HG03354 (cell line): ENCODE measurements around the gene VAV1.
"Not testable (repeated sequence)": the region's sequence is repeated elsewhere in the genome, so short reads cannot be mapped to it uniquely, and the experiment has no call there.

ENCODE experiments used
- ATAC-seq: cut with Tn5 transposase; IDR thresholded peaks from one replicate; pipeline ENCODE4 v1.9.1; 2021; ENCODE audit warnings: mild to moderate bottlenecking; ENCODE audit not compliant: unreplicated experiment, poor library complexity, severe bottlenecking

Gene VAV1

DNA sequence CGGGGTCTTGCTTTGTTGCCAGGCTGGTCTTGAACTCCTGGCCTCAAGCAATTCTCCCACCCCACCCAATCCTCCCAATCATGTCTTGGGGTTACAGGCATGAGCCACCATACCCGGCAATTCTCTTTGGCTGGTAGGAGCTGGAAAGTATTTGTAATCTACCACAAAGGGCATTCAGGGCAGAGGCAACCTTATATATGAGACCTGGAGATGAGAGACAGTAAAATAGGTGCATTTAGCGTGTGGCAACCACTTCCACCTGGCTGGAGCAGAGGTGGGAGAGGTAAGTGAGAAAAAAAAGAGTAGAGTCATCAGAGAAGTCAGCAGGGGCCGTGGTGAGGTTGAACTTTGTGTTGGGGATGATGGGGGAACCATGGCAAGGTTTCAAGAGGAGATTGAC is 36.8 kb downstream of the VAV1 start:
- ATAC-seq, result no peak

DNA sequence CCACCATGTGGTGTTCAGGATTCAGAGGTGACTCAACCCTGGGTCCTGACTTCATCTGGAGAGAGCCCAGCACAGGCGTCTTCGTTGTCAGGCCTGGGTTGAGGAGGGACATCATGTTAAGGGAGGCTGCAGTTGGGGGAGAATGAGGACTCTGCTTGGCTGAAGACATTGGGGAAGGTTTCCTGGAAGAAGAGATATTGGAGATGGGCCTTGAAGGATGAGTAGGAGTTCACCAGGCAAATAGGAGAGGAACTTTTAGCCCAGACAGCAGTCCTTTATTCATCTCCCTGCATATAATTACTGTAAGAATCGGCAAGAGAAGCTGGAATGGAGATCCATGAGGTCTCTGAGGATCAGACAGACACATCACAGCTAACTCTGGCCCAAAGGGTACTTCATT is 38.9 kb downstream of the VAV1 start:
- no peak for ATAC-seq

DNA sequence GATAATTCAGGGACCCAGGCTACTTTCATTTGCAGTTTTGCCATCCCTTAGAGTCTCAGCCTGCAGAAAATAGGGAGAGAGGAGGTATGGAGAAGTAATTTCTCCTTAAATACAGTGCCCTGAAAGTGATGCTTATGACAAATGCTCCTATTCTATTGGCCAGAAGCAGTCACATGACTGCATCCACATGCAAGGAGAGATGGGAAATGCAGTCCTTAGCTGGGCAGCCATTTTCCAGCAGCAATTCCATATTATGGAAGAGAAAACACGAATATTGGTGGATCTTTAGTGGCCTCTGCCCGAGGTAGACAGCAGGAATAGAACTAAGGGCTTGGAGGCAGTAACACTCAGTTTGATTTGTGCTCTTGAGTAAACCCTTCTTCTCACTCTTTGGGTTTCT is 39.4 kb downstream of the VAV1 start:
- ATAC-seq, result no peak

DNA sequence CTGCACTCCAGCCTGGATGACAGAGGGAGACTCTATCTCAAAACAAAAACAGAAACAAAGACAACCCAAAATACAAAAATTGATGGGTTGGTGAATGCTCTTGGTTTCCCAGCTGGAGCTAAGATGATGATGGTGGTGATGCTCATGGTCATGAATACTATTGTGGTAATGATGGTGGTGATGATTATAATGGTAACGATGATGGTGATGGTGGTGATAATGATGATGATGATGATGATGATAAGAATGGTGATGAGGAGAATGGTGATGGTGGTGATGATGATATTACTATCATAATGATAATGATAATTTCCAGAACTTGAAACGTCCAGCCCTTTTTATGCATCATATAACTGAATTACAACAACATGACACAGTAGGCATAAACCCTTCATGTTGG is 40.1 kb downstream of the VAV1 start:
- ATAC-seq, result no peak

DNA sequence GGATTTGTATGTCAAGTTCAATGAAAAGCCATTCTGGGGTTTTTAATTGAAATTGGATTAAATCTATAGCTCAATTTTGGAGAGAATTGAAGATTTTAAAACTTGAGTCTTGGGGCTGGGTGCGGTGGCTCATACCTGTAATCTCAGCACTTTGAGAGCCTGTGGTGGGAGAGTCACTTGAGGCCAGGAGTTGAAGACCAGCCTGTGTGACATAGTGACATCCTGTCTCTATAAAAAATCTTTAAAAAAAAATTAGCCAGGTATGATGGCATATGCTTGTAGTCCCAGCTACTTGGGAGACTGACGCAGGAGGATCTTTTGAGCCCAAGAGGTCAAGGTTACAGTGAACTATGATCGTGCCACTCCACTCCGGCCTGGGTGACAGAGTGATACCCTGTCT is 41.2 kb downstream of the VAV1 start:
- ATAC-seq, result no peak

DNA sequence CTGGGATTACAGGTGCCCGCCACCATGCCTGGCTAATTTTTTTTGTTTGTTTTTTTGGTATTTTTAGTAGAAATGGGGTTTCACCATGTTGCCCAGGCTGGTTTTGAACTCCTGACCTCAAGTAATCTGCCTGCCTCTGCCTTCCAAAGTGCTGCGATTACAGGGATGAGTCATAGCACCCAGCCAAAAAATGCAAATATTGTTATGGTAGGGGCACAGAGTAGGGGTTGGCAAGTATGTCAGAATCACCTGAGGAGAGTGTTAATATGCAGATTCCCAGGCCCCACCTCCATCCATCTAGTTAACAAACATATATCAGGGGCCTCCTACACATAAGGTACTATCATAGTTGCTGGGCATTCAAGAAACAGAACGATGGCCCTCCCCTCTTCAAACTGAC is 44.7 kb downstream of the VAV1 start:
- no peak for ATAC-seq

DNA sequence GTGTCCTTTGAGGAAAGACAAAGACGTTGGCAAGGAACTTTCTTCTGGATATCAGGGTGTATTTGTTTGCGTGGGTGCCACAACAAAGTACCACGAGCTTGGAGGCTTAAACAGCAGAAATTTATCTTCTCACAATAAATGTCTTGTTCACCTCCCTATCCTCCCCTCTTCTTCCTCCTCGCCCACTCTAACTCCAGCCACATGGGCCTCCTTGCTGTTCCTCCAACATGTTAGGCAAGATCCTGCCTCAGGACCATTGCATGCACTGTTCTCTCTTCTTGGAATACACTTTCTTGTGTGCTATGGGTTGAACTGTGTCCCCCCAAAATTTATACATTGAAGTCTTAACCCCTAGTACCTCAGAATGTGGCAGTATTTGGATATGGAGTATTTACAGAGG is 45.7 kb downstream of the VAV1 start:
- no peak for ATAC-seq

DNA sequence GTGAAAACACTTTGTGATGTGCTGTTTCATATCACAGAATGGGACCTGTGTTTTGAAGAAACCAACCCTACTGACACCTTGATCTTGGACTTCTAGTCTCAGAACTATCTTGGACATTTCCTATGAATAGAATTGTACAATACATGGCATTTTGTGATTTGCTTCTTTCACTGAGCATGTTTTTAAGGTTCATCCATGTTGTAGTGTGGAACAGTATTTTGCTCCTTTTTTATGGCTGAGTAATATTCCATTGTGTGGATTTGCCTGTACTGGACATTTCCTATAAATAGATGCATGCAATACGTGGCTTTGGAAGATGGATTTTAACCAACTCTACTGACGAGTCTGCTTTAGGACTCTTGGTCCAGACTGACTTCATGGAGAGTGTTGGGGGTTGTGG is 46.8 kb downstream of the VAV1 start:
- no peak for ATAC-seq

DNA sequence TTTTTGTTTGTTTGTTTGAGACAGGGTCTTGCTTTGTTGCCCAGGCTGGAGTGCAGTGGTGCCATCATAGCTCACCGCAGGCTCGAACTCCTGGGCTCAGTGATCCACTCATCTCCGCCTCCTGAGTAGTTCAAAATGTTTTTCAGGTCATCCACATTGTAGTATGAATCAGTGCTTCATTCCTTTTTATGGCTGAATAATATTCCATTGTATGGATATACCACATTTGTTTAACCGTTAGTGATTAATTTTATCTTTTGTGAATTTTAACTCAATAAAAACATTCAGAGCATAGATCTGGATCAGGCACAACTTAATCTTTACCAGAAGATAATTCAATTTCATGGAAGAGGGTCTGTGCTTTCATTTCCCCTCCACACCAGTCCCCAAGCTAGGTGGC is 47.7 kb downstream of the VAV1 start:
- no peak for ATAC-seq

DNA sequence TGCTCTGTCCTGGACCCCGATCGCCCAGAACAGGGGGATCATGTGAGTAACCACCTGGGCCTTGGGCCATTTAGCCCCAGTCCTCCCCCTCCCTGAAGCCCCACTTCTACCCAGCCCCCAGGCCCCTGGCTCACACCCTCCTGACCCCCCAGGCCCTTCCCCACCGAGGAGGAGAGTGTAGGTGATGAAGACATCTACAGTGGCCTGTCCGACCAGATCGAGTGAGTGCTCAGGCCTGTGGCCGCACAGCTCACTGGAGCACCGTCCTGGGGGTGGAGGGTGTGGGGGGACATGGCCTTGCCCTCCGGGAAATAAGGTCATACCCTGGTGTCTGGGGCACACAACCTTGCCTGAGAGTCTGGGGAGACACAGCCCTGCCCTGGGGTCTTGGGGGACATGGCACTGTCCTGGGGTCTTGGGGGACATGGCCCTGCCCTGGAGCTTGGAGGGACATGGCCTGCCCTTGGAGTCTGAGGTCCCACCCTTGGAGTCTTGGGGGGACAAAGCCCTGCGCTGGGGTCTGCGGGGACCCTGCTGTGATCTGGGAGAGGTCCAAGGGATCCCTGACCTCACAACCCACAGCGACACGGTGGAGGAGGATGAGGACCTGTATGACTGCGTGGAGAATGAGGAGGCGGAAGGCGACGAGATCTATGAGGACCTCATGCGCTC is 49.3 kb downstream of the VAV1 start:
- no peak for ATAC-seq

DNA sequence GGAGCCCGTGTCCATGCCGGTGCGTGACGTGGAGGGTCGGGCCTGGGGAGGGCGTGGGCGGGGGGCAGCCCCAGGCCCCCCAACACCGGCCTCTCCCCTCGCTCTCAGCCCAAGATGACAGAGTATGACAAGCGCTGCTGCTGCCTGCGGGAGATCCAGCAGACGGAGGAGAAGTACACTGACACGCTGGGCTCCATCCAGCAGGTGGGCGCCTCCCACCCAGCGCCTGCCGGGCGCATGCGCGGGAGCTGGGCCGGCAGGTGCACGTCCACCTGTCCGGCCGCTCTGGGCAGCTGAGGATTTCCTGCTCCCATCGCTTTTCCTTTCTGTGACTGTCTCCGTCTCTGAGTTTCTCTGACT is 49.8 kb downstream of the VAV1 start:
- no peak for ATAC-seq

DNA sequence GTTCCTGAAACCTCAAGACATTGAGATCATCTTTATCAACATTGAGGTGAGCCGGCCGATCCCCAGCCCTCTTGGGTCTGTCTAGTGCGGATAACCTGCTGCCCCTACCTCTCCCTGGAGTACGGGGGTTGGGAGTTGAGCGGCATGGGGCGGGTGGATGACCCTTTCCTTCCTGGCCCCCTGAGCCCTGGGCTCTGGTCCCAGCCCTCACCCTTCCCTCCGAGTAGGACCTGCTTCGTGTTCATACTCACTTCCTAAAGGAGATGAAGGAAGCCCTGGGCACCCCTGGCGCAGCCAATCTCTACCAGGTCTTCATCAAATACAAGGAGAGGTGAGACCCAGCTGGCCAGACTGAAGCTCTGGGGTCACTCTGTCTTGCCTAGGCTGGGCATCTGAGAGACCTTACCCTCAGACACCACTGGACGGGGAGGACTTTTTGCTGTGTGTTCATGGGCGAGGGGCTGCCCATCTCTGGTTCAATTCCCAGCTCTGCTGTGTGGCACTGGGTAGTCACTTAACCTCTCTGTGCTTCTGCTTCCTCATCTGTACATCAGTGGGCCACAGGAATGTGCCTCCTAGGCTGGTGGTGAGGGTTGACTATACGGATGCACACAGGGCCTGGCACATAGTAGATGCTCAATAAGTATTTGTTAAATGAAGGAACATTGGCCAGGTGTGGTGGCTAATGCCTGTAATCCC is 52.7 kb downstream of the VAV1 start:
- no peak for ATAC-seq

DNA sequence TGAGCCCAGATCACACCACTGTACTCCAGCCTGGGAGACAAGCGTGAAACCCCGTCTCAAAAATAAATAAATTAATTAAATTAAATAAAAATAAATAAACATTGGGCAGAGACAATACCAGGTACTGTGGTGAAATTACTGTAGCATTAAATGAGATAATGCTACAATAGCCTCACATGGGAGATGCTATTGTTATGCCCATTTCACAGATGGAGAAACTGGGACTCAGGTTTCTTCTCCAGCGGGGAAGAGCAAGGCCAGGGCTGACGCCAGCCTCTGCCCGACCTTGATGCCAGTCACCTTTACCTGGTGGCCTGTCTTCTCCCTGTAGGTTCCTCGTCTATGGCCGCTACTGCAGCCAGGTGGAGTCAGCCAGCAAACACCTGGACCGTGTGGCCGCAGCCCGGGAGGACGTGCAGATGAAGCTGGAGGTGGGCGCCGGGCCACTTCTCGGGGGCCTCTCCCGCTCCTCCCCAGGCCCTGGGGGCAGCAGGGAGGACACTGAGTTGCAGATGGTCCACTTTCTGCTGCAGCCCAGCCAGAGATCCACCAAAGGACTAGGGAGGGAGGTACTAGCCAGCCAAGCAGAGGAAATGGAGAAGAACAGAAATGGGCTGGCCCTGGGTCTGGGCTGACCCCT is 53.9 kb downstream of the VAV1 start:
- no peak for ATAC-seq

DNA sequence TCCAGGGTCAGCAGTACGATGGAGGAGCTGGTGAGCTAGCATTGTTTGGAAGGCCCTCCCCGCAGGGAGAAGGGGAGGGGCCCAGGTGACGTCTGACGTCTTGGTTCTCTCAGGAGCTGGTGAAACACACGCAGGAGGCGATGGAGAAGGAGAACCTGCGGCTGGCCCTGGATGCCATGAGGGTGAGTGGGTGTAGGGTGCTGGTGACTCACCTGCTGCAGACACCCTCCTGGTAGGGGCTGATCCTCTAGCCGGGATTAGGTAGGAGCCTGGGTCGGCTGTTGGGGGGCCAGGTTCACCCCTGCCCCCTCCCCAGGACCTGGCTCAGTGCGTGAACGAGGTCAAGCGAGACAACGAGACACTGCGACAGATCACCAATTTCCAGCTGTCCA is 55.8 kb downstream of the VAV1 start:
- ATAC-seq, result no peak

DNA sequence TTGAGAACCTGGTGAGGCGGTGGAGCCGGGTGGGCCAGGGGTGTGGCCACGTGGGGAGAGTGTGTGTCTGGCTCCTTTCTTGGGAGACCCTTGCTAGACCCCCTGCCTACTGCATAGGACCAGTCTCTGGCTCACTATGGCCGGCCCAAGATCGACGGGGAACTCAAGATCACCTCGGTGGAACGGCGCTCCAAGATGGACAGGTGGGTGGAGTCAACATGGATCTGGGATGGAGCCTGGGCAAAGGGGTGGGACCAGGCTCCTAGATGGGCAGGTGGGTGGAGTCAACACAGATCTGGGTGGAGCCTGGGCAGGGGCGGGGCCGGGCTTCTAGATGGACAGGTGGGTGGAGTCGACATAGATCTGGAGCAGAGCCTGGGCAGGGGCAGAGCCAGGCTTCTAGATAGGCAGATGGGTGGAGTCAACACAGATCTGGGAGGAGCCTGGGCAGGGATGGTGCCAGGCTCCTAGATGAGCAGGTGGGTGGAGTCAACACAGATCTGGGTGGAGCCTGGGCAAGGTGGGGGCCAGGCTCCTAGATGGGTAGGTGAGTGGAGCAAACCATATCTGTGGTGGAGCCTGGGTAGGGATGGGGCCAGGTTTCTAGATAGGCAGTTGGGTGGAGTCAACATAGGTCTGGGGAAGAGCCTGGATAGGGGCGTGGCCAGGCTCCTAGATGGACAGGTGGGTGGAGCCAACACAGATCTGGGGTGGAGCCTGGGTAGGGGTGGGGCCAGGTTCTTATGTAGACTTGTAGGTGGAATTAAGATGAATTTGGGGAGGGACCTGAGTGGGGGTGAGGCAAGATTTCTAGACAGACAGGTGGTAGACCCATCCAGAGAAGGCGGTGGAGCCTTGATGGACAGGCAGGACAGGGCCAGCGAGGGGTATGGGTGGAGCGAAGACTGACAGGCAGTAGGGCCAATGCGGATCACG is 56.5 kb downstream of the VAV1 start:
- no peak for ATAC-seq

DNA sequence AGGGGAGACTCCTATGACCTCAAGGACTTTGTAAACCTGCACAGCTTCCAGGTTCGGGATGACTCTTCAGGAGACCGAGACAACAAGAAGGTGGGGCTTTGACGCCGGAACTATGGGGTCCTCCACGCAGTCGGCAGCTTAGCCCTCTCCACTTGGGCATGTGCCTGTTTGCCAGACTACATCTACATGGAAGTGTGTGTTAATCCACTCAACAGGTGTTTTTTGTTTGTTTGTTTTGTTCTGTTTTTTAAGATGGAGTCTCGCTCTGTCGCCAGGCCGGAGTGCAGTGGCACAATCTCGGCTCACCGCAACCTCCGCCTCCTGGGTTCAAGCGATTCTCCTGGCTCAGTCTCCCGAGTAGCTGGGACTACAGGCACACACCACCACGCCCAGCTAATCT is 57.3 kb downstream of the VAV1 start:
- not testable (repeated sequence) for ATAC-seq

DNA sequence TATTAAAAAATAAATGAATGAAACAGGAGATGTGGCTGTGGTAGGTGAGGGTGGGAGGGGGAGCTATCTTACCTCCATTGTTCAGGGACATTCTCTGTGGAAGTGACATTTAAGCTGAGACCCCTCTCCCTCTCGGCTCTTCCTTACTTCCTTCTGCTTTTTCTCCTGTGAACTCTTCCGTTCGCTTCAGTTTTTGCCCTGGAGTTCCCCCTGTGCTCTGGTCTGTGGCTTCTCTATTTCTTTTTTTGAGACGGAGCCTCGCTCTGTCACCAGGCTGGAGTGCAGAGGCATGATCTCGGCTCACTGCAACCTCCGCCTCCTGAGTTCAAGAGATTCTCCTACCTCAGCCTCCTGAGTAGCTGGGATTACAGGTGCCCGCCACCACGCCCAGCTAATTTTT is 58.6 kb downstream of the VAV1 start:
- ATAC-seq, result not testable (repeated sequence)

DNA sequence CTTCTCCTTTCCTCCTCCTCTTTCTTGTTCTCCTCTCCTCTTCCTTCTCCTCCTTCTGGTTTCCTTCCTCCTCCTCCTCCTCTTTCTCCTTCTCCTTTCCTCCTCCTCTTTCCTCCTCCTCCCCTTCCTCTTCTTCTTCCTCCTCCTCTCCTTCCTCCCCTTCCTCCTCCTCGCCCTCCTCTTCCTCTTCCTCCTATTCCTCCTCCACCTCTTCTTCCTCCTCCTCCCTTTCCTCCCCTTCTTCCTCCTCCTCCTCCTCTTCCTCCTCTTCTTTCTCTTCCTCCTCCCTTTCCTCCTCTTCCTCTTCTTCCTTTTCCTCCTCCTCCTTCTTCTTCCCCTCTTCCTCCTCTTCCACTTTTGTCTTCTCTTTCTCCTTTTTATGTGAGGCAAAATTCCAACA is 59.9 kb downstream of the VAV1 start:
- no peak for ATAC-seq

DNA sequence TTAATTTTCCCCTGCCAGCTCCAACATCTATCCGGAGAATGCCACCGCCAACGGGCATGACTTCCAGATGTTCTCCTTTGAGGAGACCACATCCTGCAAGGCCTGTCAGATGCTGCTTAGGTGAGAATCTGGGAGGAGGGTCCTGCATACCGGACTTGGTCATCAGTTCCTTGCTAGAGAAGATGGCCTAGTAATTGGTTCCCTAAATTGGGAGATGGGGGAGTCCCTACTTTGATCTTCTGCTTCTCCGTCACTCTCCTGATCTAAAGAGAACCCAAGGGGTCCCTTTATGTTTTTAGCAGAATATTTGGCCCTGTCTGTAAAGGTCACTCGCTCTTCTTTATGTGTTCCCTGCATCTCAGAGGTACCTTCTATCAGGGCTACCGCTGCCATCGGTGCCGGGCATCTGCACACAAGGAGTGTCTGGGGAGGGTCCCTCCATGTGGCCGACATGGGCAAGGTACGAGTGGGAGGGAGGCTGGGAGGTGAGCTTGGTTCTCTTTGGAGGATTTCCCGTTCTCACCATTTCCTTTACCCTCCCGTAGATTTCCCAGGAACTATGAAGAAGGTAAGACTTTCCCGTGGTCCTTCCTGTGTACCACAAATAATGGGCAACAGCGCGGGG is 60.8 kb downstream of the VAV1 start:
- ATAC-seq, result no peak

DNA sequence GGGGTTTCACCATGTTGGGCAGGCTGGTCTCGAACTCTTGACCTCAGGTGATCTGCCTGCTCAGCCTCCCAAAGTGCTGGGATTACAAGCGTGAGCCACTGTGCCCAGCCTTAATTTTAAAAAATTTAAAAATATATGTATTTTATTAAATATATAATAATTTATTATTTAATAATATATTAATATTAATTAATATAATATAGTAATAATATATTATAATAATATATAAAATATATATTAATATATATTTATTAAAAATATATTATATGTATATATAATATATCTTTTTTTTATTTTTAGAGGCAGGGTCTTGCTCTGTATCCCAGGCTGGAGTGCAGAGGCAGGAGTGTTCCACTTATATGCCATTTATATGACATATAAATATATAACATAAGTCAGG is 61.9 kb downstream of the VAV1 start:
- ATAC-seq, result no peak
